ENCODE data around the gene RASAL2. TPM values are rescaled to one million over a fixed set of nuclear protein-coding genes. Genes with fewer than 3 reads are reported as not detected.

RASAL2 gene
- total and polyA plus RNA-seq, 2 experiments from 2014 or later, result 16.0 to 42.2 TPM

DNA sequence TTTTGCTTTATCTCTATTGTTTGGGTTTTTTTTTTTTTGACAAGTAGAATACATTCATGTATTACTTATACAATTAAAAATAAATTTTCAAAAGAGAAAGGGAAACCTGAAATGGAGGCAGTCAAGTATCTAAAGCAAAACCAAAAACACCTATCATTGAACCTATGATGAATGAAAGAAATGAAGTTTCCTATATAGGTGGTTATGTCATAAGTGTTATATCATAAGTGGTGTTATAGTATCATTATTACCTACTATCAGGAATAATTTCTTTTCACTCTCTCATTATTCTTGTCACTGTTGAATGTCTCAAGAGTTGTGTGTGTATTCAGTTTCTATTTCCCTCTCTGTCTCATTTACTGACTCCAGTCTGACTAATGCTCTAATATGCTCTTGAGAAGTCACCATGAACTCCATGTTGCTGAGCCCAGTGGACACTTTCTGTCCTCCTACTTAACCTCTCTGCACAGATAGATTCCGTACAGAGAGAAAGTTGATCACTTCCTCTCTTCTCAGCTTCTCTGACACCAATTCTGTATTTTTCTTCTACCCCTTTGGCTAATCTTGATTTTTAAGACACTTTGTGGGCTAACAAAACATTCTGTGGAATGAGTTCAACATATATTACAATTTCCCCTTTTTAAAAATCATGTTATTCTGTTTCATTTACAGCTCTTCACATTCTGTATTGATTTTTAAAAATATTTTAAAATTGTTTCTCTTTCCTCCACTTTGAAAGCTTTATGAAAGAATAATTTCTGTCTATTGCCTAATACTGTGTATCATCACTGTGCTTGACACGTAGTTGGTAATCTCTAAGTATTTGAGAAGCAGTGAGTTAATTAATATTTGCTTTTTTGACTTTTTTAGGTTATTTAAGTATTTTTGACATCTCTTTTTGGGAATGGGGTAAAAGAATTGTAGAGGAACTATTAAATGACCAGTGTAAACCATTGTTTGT lies 50.1 kb downstream of the RASAL2 start (continued):
- TF ChIP-seq REST (IDR thresholded peaks at IDR 0.05; ENCODE audit: unreplicated experiment), result no peak
- no peak for TF ChIP-seq STAT1 (IDR thresholded peaks at IDR 0.05; ENCODE audit: unreplicated experiment)
- TF ChIP-seq ZNF114 (CRISPR knock-in tag; IDR thresholded peaks at IDR 0.05), result no peak
- TF ChIP-seq CREB1 (CRISPR knock-in tag; IDR thresholded peaks at IDR 0.05; ENCODE audit: low read depth), result no peak
- no peak for TF ChIP-seq JUNB (IDR thresholded peaks at IDR 0.05; ENCODE audit: unreplicated experiment)
- no peak for TF ChIP-seq EZH2 (IDR thresholded peaks at IDR 0.05; ENCODE audit: low read depth, unreplicated experiment)
- TF ChIP-seq EZH2phosphoT487 (IDR thresholded peaks at IDR 0.05; ENCODE audit: unreplicated experiment), result no peak
- TF ChIP-seq, protein P1, sequence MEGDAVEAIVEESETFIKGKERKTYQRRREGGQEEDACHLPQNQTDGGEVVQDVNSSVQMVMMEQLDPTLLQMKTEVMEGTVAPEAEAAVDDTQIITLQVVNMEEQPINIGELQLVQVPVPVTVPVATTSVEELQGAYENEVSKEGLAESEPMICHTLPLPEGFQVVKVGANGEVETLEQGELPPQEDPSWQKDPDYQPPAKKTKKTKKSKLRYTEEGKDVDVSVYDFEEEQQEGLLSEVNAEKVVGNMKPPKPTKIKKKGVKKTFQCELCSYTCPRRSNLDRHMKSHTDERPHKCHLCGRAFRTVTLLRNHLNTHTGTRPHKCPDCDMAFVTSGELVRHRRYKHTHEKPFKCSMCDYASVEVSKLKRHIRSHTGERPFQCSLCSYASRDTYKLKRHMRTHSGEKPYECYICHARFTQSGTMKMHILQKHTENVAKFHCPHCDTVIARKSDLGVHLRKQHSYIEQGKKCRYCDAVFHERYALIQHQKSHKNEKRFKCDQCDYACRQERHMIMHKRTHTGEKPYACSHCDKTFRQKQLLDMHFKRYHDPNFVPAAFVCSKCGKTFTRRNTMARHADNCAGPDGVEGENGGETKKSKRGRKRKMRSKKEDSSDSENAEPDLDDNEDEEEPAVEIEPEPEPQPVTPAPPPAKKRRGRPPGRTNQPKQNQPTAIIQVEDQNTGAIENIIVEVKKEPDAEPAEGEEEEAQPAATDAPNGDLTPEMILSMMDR (conservative IDR thresholded peaks at IDR 0.05; ENCODE audit: low read depth in 2 of 2), result no peak
- no peak for TF ChIP-seq ZNF331 (CRISPR knock-in tag; IDR thresholded peaks at IDR 0.05; ENCODE audit: low read depth)
- no peak for TF ChIP-seq POLR2AphosphoS5 (IDR thresholded peaks at IDR 0.05; ENCODE audit: low read depth)

- peak overlapping the region; percentile 43; the same call in 1 of the 2 replicates for H3K27ac Mint-ChIP-seq
- no peak overlapping the region for H3K4me3 Mint-ChIP-seq
- H3K4me1 ChIP-seq (ENCODE audit: insufficient read depth), result peaks cover 31% of the 10 kb centered on the region
- H3K36me3 Mint-ChIP-seq (ENCODE audit: low read depth), result peaks cover 3% of the 10 kb centered on the region; the same call in 2 of the 3 replicates
- no peaks in the 10 kb centered on the region for H3K27me3 ChIP-seq (ENCODE audit: insufficient read depth)
- peaks cover 43% of the 10 kb centered on the region for H3K4me1 Mint-ChIP-seq
- no peak overlapping the region for H2AFZ ChIP-seq
- no peak overlapping the region for H3K4me2 ChIP-seq
- no peaks in the 10 kb centered on the region; the same call in 2 of the 3 replicates for H3K9me3 Mint-ChIP-seq
- H3K4me3 ChIP-seq, result no peak overlapping the region
- ATAC-seq (no peak), DNase-seq (ENCODE audit: low spot score) (no peak)
- H3K27ac ChIP-seq (ENCODE audit: low read depth), result no peak overlapping the region
- peaks cover 3% of the 10 kb centered on the region; the same call in 1 of the 2 replicates for H4K20me1 ChIP-seq (replicated peaks; ENCODE audit: insufficient read depth)
- H3K79me2 ChIP-seq (replicated peaks; ENCODE audit: insufficient read depth), result peaks cover 82% of the 10 kb centered on the region
- no peaks in the 10 kb centered on the region for H3K36me3 ChIP-seq (ENCODE audit: insufficient read depth)
- H3K27me3 Mint-ChIP-seq (ENCODE audit: insufficient read depth, low read depth, poor library complexity), result peaks cover 3% of the 10 kb centered on the region
- H3K9me2 ChIP-seq (ENCODE audit: insufficient read depth), result no peaks in the 10 kb centered on the region
- H3F3A ChIP-seq (replicated peaks; ENCODE audit: low read depth), result no peaks in the 10 kb centered on the region
- no peak for TF ChIP-seq ZNF462 (CRISPR knock-in tag; IDR thresholded peaks at IDR 0.05)
These were observed 51.7 kb downstream of the RASAL2 start for GRCh38 chr1:178145605-178146004.

Data from GM23338 (cell line).